HG03103 (cell line): ENCODE measurements around the gene GRIN3B.

Source experiments
- ATAC-seq: cut with Tn5 transposase; IDR thresholded peaks from one replicate; pipeline ENCODE4 v1.9.1; 2021; ENCODE audit warnings: low read depth; ENCODE audit not compliant: unreplicated experiment

Gene GRIN3B

DNA sequence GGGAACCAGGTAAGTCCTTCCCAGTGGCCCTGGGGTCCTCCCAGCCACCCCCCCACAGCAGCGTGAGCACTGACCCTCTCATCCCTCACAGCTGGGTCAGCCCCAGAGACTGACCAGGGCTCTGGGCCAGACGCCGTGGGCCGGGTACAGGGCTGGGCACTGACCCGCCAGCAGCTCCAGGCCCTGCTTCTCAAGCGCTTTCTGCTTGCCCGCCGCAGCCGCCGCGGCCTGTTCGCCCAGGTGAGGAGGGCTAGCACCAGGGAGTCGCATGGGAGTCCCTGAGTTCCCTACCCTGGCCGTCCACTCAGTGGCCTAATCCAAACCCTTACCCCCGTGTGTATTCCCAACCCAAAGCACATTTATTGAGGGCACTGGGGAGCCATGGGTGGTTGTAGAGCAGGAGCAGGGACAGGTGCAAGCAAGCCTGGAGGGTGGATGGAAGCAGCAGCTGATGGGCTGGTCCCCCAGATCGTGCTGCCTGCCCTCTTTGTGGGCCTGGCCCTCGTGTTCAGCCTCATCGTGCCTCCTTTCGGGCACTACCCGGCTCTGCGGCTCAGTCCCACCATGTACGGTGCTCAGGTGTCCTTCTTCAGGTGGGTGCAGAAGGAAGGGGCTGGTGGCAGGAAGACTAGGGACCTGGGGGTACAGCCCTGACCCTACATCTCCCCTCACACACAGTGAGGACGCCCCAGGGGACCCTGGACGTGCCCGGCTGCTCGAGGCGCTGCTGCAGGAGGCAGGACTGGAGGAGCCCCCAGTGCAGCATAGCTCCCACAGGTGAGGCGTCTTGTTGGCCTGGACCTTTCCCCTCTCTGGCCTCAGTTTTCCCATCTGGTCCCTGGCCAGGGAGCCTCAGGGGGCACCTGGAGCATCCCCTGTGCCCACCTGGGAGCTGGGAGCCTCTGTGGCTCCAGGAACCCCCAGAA lies 54.1 kb downstream of the GRIN3B start:
- ATAC-seq = no peak

DNA sequence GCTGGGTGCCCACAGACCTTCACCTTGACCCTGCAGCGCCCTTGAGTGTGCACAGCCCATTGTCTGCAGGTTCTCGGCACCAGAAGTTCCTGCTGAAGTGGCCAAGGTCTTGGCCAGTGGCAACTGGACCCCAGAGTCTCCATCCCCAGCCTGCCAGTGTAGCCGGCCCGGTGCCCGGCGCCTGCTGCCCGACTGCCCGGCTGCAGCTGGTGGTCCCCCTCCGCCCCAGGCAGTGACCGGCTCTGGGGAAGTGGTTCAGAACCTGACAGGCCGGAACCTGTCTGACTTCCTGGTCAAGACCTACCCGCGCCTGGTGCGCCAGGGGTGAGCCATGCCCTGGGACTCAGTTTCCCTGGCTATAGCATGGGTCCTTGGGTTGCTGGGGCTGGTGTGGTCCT lies 54.8 kb downstream of the GRIN3B start:
- ATAC-seq = no peak

DNA sequence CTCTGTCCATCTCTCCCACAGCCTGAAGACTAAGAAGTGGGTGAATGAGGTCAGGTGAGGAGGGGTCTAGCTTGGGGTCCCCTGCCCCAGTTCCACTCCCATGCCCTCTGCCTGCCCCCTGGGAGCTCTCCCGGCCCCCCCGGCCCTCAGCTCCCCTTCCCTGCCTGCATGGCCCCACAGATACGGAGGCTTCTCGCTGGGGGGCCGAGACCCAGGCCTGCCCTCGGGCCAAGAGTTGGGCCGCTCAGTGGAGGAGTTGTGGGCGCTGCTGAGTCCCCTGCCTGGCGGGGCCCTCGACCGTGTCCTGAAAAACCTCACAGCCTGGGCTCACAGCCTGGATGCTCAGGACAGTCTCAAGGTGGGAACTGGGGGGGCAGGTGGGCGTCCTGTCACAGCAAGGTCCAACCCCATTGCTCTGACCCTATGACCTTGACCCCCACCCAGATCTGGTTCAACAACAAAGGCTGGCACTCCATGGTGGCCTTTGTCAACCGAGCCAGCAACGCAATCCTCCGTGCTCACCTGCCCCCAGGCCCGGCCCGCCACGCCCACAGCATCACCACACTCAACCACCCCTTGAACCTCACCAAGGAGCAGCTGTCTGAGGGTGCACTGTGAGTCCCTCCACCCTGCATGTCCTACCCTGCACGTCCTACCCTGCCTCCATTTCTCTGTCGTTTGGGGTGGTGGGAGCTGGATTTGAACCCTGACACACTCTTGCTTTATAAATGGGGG lies 55.8 kb downstream of the GRIN3B start:
- no peak for ATAC-seq

DNA sequence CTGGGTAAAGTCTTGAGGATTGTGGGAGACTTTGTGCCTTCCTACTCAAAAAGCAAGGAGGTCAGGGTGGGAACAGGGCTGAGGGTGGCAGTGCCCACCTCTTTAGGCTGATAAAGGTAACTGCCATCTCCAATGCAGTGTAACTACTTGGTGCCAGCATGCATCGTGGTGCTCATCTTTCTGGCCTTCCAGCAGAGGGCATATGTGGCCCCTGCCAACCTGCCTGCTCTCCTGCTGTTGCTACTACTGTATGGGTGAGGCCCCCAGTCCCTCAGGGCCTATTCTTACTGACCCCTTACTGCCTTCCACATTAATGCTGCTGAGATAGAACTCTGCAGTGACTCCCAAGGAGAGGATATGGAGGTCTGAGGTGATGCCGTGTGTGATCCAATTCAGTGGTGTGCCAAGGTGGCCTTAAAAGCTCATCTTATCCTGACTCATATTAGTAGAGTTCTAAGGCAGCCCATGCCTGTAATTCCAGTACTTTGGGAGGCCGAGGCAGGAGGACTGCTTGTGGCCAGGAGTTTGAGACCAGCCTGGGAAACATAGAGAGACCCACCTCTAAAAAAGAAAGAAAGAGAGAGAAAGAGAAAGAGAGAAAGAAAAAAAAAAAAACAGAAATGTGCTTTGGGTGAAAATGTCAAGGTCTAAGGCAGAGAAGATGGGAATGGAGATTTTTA lies 57.1 kb downstream of the GRIN3B start:
- ATAC-seq = no peak

DNA sequence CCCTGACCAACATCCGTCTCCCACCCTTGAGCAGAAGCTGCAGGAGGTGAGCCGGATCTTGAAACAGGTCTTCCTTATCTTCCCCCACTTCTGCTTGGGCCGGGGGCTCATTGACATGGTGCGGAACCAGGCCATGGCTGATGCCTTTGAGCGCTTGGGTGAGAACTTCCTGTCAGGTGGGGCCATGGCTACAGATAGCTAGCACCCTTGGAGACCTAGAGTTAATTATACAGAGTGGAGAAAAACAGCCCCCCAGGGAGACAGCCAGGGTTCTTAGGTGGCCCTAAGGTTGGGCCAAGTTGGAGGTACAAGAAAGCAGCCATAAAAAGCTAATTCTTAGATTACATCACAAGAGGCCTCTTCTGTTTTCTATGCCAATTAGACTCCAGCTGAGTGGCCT lies 57.9 kb downstream of the GRIN3B start:
- no peak for ATAC-seq
